Cardiac muscle cell (in vitro differentiated cells and primary cell): ENCODE data around the gene C15orf39. TPM values are rescaled to one million over a fixed set of nuclear protein-coding genes. Genes with fewer than 3 reads are reported as not detected.
"Not testable (repeated sequence)": the region's sequence is repeated elsewhere in the genome, so short reads cannot be mapped to it uniquely, and the experiment has no call there.

Source experiments
- DNase-seq, 2 donors: peaks; one replicate each; pipeline versions ENCODE4 v3.0.0 to v3.0.0-alpha.2; 2010 to 2017; ENCODE audit warnings: low read depth in 1 of 2, low spot score in 1 of 2
- H3K27ac ChIP-seq: fragments of 200-600 bp; sonication (generic); 2 replicates; pipeline ENCODE4 v1.5.1; 2016
- H3K27me3 ChIP-seq: fragments of 200-600 bp; sonication (generic); 2 replicates; pipeline ENCODE4 v1.6.0; 2016; ENCODE audit warnings: control low read depth
- H3K36me3 ChIP-seq: fragments of 200-600 bp; sonication (generic); 2 replicates; pipeline ENCODE4 v1.5.1; 2016; ENCODE audit warnings: control low read depth
- H3K4me1 ChIP-seq: fragments of 200-600 bp; sonication (generic); 2 replicates; pipeline ENCODE4 v1.8.1; 2017; ENCODE audit warnings: low read depth, mild to moderate bottlenecking, mixed run types
- H3K4me3 ChIP-seq: fragments of 200-600 bp; sonication (generic); 2 replicates; pipeline ENCODE4 v1.5.1; 2016; ENCODE audit warnings: mild to moderate bottlenecking
- H3K9me3 ChIP-seq: fragments of 200-600 bp; sonication (generic); 2 replicates; pipeline ENCODE4 v1.5.1; 2017; ENCODE audit warnings: low read depth, mild to moderate bottlenecking, control low read depth
- polyA plus RNA-seq: library from polyadenylated mRNA; unstranded; fragments of >200 nt; fragmentation: Nextera tagmentation; extraction: Ambion mirVana; gene quantifications from 2 replicates; pipeline ENCODE4 v1.2.1, GENCODE V29; 2016
- total RNA-seq: library from RNA; depleted of rRNA; stranded (reverse); fragments of >200 nt; gene quantifications from 2 replicates; pipeline ENCODE4 v1.2.3, GENCODE V29; 2016
- TF ChIP-seq, protein P1 (sequence below): IDR thresholded peaks from 2 replicates; pipeline ENCODE4 v1.5.1; 2012; ENCODE audit warnings: low read depth, mild to moderate bottlenecking, low read length

C15orf39 gene
- total and polyA plus RNA-seq, 2 experiments from 2014 or later = 8.6 to 35.1 TPM

GRCh38 chr15:75223688-75224087 lies 22.0 kb downstream of the C15orf39 start:
- TF ChIP-seq, protein P1, sequence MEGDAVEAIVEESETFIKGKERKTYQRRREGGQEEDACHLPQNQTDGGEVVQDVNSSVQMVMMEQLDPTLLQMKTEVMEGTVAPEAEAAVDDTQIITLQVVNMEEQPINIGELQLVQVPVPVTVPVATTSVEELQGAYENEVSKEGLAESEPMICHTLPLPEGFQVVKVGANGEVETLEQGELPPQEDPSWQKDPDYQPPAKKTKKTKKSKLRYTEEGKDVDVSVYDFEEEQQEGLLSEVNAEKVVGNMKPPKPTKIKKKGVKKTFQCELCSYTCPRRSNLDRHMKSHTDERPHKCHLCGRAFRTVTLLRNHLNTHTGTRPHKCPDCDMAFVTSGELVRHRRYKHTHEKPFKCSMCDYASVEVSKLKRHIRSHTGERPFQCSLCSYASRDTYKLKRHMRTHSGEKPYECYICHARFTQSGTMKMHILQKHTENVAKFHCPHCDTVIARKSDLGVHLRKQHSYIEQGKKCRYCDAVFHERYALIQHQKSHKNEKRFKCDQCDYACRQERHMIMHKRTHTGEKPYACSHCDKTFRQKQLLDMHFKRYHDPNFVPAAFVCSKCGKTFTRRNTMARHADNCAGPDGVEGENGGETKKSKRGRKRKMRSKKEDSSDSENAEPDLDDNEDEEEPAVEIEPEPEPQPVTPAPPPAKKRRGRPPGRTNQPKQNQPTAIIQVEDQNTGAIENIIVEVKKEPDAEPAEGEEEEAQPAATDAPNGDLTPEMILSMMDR = no peak
- Histone ChIP-seq H3K9me3 (no peaks in the 10 kb centered on the region), H3K27me3 (no peaks in the 10 kb centered on the region), H3K4me1 (peaks cover 13% of the 10 kb centered on the region), H3K4me3 (no peak overlapping the region), H3K36me3 (no peaks in the 10 kb centered on the region), H3K27ac (no peak overlapping the region)
- DNase-seq = no peak

DNA sequence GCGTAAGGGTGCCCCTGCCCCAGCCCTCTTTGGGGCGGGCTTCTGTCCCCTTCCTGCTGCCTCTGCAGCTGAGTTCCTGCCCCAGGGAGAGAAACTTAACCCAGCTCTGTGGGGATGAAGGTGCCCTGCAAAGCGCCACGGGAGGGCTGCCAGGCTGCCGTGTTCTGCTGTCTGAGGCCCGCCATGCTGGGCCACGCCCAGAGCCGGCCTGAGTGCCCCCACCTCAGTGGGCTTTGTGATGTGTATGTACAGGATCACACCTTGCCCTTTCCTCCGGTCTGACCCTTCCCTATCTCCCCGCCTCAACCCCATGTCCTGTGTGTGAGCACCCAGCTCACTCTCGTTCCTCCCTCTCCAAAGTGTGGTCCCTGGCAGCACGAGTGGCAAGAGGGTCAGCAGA lies 22.6 kb downstream of the C15orf39 start:
- DNase-seq = no peak

GRCh38 chr15:75225102-75225836 lies 23.6 kb downstream of the C15orf39 start:
- H3K4me3 ChIP-seq, DNase-seq, H3K27ac ChIP-seq, H3K9me3 ChIP-seq, H3K36me3 ChIP-seq, H3K27me3 ChIP-seq: not testable (repeated sequence)
- H3K4me1 ChIP-seq = peaks cover 13% of the 10 kb centered on the region

More for the DNA sequence above, 22.6 kb downstream of the C15orf39 start:
- no peak overlapping the region for H3K27ac ChIP-seq
- no peaks in the 10 kb centered on the region for H3K9me3 ChIP-seq
- H3K4me3 ChIP-seq = no peak overlapping the region
- no peaks in the 10 kb centered on the region for H3K36me3 ChIP-seq
- peaks cover 13% of the 10 kb centered on the region for H3K4me1 ChIP-seq
- TF ChIP-seq, protein P1 = no peak
- no peaks in the 10 kb centered on the region for H3K27me3 ChIP-seq

DNA sequence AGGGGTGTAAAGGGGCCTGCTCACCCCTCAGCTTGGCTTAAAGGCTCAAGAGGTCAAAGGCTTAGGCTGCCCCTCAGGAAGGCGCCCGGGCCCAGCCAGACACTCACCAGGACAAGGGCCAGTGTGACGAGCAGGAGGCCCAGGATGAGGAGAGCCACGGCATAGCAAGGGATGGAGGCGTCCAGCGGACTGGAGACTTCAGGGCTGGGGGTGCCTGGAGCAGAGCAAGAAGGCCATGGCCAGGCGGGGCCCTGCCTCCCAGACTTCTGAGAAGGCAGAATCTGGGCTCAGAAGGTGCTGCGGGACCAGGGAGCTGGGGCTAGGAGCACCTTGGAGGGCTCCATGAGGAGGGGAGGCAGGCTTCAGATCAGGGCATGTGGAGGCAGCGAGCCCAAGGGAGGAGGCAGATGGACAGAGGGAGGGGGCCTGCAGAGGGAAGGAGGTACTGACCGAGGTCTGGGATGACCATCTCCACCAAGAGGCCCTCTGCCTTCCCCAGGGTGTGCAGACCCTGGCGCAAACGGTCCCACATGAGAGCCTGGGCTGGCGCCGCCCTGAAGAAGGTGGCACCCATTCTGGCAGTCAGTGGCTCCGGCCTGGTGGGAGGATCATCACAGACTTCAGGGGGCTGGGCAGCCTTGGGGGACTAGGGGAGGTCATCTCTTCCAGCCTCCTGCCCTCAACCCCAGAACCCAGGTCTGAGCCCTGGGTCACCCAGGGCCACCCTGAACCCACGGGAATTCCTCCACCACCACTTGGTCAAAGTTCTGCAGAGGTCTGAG lies 24.5 kb downstream of the C15orf39 start:
- no peak overlapping the region for H3K4me3 ChIP-seq
- peaks cover 13% of the 10 kb centered on the region for H3K4me1 ChIP-seq
- no peak for DNase-seq
- TF ChIP-seq, protein P1 = no peak
- H3K27me3 ChIP-seq = no peaks in the 10 kb centered on the region
- no peaks in the 10 kb centered on the region for H3K9me3 ChIP-seq
- H3K27ac ChIP-seq = no peak overlapping the region
- no peaks in the 10 kb centered on the region for H3K36me3 ChIP-seq

DNA sequence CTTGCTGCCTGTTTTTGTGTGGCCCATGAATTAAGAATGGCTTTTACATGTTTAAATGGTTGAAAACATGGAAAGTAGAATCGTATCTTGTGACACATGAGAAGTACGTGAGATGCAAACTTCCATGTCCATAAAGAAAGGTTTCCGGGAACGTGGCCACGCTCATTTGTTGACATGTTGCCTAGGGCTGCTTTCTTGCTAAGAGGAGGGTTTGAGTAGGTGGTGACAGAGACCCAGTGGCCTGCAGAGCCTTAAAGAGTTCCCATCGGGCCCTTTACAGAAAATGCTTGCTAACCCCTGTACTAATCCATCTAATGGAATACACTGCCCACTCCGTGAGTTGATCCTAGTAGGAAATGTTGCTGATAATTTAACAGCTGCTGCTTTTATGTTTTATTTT lies 25.4 kb downstream of the C15orf39 start:
- peak in 1 of 2 donors; percentile 73 for DNase-seq
- H3K27ac ChIP-seq, H3K4me3 ChIP-seq, H3K27me3 ChIP-seq, H3K9me3 ChIP-seq, H3K36me3 ChIP-seq: not testable (repeated sequence)
- peaks cover 13% of the 10 kb centered on the region for H3K4me1 ChIP-seq

GRCh38 chr15:75227663-75228280 lies 26.1 kb downstream of the C15orf39 start:
- H3K27me3 ChIP-seq = no peaks in the 10 kb centered on the region
- H3K9me3 ChIP-seq = no peaks in the 10 kb centered on the region
- no peak for DNase-seq
- H3K36me3 ChIP-seq = no peaks in the 10 kb centered on the region
- H3K27ac ChIP-seq = no peak overlapping the region
- H3K4me3 ChIP-seq = no peak overlapping the region
- H3K4me1 ChIP-seq = peaks cover 13% of the 10 kb centered on the region
- TF ChIP-seq, protein P1 = no peak
